SU-DHL-6 (cell line): ENCODE data around the gene GIT2.
"Not testable (repeated sequence)": the region's sequence is repeated elsewhere in the genome, so short reads cannot be mapped to it uniquely, and the experiment has no call there.

Experiments used
- H2AFZ ChIP-seq: fragments of 200-600 bp; sonication (generic); 2 replicates; pipeline ENCODE4 v1.6.1; 2014; ENCODE audit warnings: low read depth, mild to moderate bottlenecking, moderate library complexity, mixed read lengths, antibody characterized with exemption, low read length; ENCODE audit not compliant: severe bottlenecking
- H3F3A ChIP-seq: fragments of 200-600 bp; shearing (Covaris generic); 2 replicates; pipeline ENCODE4 v1.6.0; 2016; ENCODE audit warnings: antibody characterized with exemption, mild to moderate bottlenecking; ENCODE audit not compliant: insufficient read depth
- H3K27ac ChIP-seq: fragments of 200-600 bp; sonication (generic); 2 replicates; pipeline ENCODE4 v1.5.1; 2016; ENCODE audit warnings: low read depth, mild to moderate bottlenecking, low read length, moderate library complexity, mixed read lengths
- H3K27me3 ChIP-seq: fragments of 200-600 bp; sonication (generic), shearing (Covaris generic); 2 replicates; pipeline ENCODE4 v1.6.0; 2014; ENCODE audit warnings: mild to moderate bottlenecking, low read length
- H3K36me3 ChIP-seq: fragments of 200-600 bp; sonication (generic); 2 replicates; pipeline ENCODE4 v1.6.1; 2014; ENCODE audit warnings: mild to moderate bottlenecking, low read length, mixed read lengths
- H3K4me2 ChIP-seq: fragments of 300-600, 200-600 bp; shearing (Covaris generic), sonication (generic); 2 replicates; pipeline ENCODE4 v1.6.0; 2014; ENCODE audit warnings: low read length, low read depth, mild to moderate bottlenecking; ENCODE audit not compliant: poor library complexity, severe bottlenecking
- H3K4me3 ChIP-seq: fragments of 200-600 bp; sonication (generic); 2 replicates; pipeline ENCODE4 v1.5.1; 2014; ENCODE audit warnings: antibody characterized with exemption, low read length, mild to moderate bottlenecking, mixed read lengths; ENCODE audit not compliant: insufficient read depth, poor library complexity, severe bottlenecking
- H3K79me2 ChIP-seq: fragments of 200-600 bp; sonication (generic); 2 replicates; pipeline ENCODE4 v1.6.1; 2014; ENCODE audit warnings: mild to moderate bottlenecking, low read length, moderate library complexity; ENCODE audit not compliant: insufficient read depth
- H3K9ac ChIP-seq: fragments of 200-600 bp; sonication (generic); 2 replicates; pipeline ENCODE4 v1.7.0; 2014; ENCODE audit warnings: mild to moderate bottlenecking, low read length
- H3K9me2 ChIP-seq: fragments of 200-600 bp; sonication (generic); replicated peaks from 2 replicates; pipeline ENCODE4 v1.6.1; 2014; ENCODE audit warnings: low read length; ENCODE audit not compliant: insufficient read depth
- H3K9me3 ChIP-seq: fragments of 200-600 bp; sonication (generic); 2 replicates; pipeline ENCODE4 v1.6.1; 2014; ENCODE audit warnings: low read length, mixed read lengths; ENCODE audit not compliant: insufficient read depth
- H4K20me1 ChIP-seq: fragments of 200-600 bp; sonication (generic); 2 replicates; pipeline ENCODE4 v1.6.1; 2014; ENCODE audit warnings: low read depth, mild to moderate bottlenecking, antibody characterized with exemption, low read length, moderate library complexity, mixed read lengths
- CTCF ChIP-seq: fragments of 200-600 bp; sonication (generic); IDR thresholded peaks from one replicate; pipeline ENCODE4 v1.5.1; 2017; ENCODE audit warnings: antibody characterized with exemption, mild to moderate bottlenecking, low read length, moderate library complexity; ENCODE audit not compliant: insufficient read depth, poor library complexity, severe bottlenecking
- EZH2phosphoT487 ChIP-seq: fragments of 200-600 bp; sonication (generic), shearing (Covaris generic); conservative IDR thresholded peaks from 2 replicates; pipeline ENCODE4 v1.6.1; 2018; ENCODE audit warnings: mild to moderate bottlenecking, antibody characterized with exemption, low read length, moderate library complexity, mixed read lengths

The GIT2 gene

DNA sequence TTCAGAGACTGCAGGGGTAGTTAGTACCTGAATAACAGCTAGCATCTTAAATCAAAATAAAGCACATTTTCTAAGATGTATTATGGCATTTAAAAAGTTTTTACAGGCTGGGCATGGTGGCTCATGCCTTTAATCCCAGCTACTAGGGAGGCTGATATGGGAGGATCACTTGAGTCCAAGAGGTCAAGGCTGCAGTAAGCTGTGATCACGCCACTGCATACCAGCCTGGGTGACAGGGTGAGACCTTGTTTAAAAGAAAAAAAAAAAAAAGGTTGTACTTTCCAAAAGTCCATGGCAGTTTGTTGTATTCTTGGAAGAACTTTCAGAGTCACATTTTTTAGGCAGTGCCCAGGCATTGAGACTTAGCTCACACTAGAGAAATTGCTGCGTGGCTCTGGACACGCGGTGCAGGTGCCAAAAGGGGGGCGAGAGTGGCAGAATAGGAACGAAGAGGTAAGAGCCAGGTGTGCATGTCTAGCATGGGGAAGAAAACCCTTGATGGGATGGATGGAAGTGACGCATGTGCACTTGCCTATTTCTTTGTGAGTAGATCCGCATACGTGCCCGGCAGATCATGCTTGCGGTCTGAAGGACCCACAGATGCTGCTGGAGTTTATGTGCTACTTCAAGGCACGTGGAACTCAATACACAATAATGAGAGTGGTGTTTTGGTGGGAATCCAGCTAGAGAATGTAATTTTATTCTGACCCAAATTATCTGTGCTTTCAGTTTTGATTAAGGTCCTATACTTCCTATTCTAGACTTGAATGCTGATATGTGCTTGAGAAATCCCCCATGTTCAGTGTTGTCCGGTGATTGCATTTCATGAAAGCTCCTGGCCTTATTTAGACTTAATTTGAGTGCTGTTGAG lies 14.9 kb upstream of the GIT2 start:
- peak overlapping the region; percentile 97 for H3K27ac ChIP-seq
- H3K4me3 ChIP-seq = peak overlapping the region; percentile 44
- peaks cover 85% of the 10 kb centered on the region for H3K79me2 ChIP-seq
- H3K9me3 ChIP-seq = no peaks in the 10 kb centered on the region
- H3K27me3 ChIP-seq = no peaks in the 10 kb centered on the region
- H3K9ac ChIP-seq = peak overlapping the region; percentile 48
- H3F3A ChIP-seq = peaks cover 56% of the 10 kb centered on the region
- H3K36me3 ChIP-seq = peaks cover 29% of the 10 kb centered on the region
- H3K4me2 ChIP-seq = peak overlapping the region; percentile 84
- no peak for TF ChIP-seq EZH2phosphoT487
- TF ChIP-seq CTCF = no peak
- H3K9me2 ChIP-seq = no peaks in the 10 kb centered on the region
- no peaks in the 10 kb centered on the region; the same call in 1 of the 2 replicates for H4K20me1 ChIP-seq
- H2AFZ ChIP-seq = no peak overlapping the region

DNA sequence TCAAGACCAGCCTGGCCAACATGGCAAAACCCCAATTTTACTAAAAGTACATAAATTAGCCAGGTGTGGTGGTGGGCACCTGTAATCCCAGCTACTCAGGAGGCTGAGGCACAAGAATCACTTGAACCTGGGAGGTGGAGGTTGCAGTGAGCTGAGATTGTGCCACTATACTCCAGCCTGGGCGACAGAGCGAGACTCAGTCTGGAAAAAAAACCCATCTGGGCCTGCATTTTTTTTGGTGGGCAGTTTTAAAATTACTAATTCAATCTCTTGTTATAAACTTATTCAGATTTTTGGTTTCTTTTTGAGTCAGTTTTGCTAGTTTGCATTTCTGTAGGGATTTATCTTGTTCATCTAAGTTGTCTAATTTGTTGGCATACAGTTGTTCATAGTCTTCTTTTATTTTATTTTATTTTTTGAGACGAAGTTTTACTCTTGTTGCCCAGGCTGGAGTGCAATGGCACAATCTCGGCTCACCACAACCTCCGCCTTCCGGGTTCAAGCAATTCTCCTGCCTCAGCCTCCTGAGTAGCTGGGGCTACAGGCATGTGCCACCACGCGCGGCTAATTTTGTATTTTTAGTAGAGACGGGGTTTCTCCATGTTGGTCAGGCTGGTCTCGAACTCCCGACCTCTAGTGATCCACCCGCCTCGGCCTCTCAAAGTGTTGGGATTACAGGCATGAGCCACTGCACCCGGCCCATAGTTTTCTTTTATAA lies 12.7 kb upstream of the GIT2 start:
- H3F3A ChIP-seq = peaks cover 78% of the 10 kb centered on the region

DNA sequence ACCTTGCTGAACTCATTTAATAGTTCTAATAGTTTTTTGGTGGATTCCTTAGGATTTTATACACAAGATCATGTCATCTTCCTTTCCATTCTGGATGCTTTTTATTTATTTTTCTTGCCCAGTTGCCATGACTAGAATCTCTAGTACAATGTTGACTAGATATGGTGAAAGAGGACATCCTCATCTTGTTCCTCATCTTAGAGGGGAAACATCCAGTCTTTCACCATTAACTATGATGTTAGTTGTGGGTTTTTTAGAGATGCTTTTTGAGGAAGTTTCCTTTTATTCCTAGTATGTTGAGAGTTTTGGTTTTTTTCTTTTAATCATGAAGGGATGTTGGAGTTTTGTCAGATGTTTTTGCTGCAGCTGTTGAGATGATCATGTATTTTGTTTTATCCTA lies 11.7 kb upstream of the GIT2 start:
- TF ChIP-seq EZH2phosphoT487 = no peak
- TF ChIP-seq CTCF = no peak
- peaks cover 83% of the 10 kb centered on the region for H3K79me2 ChIP-seq
- H3K4me3 ChIP-seq = no peak overlapping the region
- no peaks in the 10 kb centered on the region for H3K9me2 ChIP-seq
- H4K20me1 ChIP-seq = no peaks in the 10 kb centered on the region; the same call in 1 of the 2 replicates
- H3K4me2 ChIP-seq = peak overlapping the region; percentile 92
- H3K27me3 ChIP-seq = no peaks in the 10 kb centered on the region
- peak overlapping the region; percentile 97 for H3K27ac ChIP-seq
- H3F3A ChIP-seq = peaks cover 86% of the 10 kb centered on the region
- peaks cover 14% of the 10 kb centered on the region for H3K36me3 ChIP-seq
- no peak overlapping the region for H3K9ac ChIP-seq
- H3K9me3 ChIP-seq = no peaks in the 10 kb centered on the region
- H2AFZ ChIP-seq = no peak overlapping the region

More for the DNA sequence above, 12.7 kb upstream of the GIT2 start:
- peak overlapping the region; percentile 97 for H3K27ac ChIP-seq
- H3K9me2 ChIP-seq, H4K20me1 ChIP-seq, H3K27me3 ChIP-seq, H2AFZ ChIP-seq, H3K9me3 ChIP-seq: not testable (repeated sequence)
- peaks cover 21% of the 10 kb centered on the region for H3K36me3 ChIP-seq
- H3K9ac ChIP-seq = peak overlapping the region; percentile 48
- peak overlapping the region; percentile 84 for H3K4me2 ChIP-seq
- peaks cover 81% of the 10 kb centered on the region for H3K79me2 ChIP-seq
- H3K4me3 ChIP-seq = peak overlapping the region; percentile 16

DNA sequence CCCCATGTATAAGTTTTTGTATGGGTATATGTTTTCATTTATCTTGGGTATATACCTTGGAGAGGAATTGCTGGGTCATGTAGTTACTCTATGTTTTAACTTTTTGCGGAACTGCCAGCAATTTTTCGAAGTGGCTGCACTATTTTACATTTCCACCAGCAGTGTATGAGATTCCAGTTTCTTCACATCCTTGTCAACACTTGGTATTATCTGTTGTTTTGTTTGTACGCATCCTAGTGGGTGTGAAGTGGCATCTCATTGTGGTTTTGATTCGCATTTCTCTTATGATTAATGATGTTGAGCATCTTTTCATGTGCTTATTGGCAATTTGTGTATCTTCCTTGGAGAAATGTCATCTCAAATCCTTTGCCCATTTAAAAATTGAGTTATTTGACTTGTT lies 9.9 kb upstream of the GIT2 start:
- H3K9ac ChIP-seq = no peak overlapping the region
- no peaks in the 10 kb centered on the region for H3K27me3 ChIP-seq
- peak overlapping the region; percentile 92 for H3K4me2 ChIP-seq
- H3K27ac ChIP-seq = peak overlapping the region; percentile 97
- H3K36me3 ChIP-seq = peaks cover 11% of the 10 kb centered on the region
- H3K9me2 ChIP-seq = no peaks in the 10 kb centered on the region
- no peak for TF ChIP-seq CTCF
- no peak for TF ChIP-seq EZH2phosphoT487
- peaks cover 86% of the 10 kb centered on the region for H3F3A ChIP-seq
- H3K79me2 ChIP-seq = peaks cover 85% of the 10 kb centered on the region
- no peak overlapping the region for H2AFZ ChIP-seq
- H3K9me3 ChIP-seq = no peaks in the 10 kb centered on the region
- H3K4me3 ChIP-seq = no peak overlapping the region
- no peaks in the 10 kb centered on the region for H4K20me1 ChIP-seq
